NCI-H2196 treated with DMSO at 0.1 percent for 48 hours (cell line): ENCODE results near the gene GREB1.
A peak's percentile ranks its signal among the peaks of the same experiment; 100 is the strongest.
"Not testable (repeated sequence)": the region's sequence is repeated elsewhere in the genome, so short reads cannot be mapped to it uniquely, and the experiment has no call there.

ENCODE experiments used
- DNase-seq: peaks from one replicate; lab custom pipeline; 2025; ENCODE audit not compliant: unreplicated experiment; lab: John Stamatoyannopoulos, UW

GREB1 gene

DNA sequence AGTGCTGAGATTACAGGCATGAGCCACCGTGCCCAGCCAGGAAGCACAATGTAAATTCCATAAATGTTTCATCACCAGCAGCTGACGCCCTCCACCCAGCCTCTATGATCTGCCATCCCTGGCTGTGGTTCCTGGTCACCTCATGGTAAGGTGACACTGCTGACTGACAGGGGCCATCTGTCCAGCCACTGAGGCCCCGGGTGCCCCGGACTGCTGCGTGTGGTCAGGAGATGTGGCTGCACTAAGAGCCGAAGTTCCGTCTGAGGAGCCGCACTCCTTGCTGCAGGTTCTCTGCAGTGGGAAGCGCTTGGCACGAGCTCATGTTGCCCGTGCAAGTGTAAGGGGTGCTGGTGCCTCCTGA is 125.2 kb downstream of the GREB1 start:
- no peak for DNase-seq

DNA sequence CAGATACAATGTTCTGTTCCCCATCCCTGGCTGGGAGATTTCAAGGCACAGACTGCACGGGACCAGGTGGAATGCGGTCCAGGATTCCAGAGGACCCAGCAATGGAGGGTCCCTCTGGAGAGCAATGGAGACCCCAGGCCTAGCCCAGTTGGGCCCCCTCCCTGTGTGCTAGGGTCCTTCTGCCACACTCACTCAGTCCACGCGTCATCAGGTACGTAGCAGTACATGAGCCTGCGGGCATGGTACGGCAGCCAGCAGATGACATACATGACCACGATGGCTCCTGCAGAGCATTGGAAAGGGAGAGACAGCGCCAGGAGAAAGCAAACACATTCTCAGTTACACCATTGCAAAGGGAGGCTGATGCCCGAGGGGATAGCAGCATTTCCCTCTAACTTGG is 126.0 kb downstream of the GREB1 start:
- no peak for DNase-seq

DNA sequence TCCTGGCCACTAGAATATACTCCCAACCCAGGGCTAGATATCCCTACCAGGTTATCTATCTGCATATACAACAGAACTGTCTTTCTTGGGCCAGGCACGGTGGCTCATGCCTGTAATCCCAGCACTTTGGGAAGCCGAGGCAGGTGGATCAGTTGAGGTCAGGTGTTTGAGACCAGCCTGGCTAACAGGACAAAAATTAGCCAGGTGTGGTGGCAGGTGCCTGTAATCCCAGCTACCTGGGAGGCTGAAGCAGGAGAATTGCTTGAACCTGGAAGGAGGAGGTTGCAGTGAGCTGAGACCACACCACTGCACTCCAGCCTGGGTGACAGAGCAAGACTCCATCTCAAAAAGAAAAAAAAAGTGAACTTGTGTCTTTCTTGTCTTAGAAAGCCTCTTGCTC is 126.6 kb downstream of the GREB1 start:
- DNase-seq, result not testable (repeated sequence)

DNA sequence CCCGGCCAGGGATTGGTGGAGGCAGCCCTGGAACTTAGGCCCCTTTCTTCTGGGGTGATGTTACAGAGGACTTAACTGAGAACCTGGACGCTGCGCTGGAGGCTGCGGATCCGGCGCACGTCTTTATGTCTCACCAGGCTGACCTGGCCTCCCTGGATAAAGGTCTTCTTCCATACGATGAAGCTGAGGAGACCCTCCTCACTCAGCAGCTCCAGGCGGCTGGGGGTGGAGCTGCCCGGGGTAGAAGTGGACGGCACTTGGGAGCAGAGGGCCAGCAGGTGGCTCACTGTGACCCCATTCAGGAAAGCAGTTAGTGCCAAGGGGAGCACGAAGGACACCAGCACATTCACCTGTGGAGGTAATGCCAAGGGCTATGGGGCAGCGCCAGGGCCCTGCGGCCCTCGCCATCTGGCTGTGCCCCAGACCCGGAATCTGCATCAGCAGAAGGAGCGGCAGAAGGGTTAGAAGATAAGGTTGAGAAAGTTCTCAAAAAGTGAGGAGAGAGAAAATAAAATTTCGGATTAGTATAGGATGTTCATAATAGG is 128.1 kb downstream of the GREB1 start:
- DNase-seq, result no peak

DNA sequence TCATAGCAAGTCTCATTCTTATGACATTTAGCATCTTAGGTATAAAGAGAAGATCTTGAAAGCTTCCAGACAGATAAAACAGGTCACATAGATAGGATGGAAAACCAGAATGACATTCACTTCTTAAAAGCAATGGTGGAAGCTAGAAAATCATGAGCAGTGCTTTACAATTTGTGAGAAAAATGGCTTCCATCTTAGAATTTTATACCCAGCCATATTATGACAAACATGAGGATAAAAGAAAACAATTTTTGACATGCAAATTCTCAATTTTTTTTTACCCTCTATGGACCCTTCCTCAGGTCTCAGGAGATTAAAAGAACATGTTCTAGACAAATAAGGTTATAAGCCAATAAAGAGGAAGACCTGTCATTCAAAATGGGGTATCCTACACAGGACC is 129.0 kb downstream of the GREB1 start:
- no peak for DNase-seq

DNA sequence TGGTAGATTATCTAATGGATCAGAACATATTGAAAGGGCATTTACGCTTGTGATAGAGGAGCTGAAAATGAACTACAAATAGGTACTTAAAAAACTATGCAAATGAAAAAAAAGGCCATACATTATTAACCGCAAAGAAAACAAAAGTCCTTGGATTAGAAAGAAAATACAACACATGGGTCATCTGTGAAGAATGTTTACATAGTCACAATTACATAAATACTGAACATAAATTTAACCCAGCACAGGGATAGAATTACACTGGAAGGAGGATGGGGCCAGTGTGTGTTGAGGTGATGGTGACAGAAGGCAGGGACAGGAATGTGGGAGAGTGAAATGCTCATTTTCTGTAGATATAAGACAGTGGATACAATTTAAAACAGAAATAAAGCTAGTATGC is 129.6 kb downstream of the GREB1 start:
- DNase-seq, result no peak

DNA sequence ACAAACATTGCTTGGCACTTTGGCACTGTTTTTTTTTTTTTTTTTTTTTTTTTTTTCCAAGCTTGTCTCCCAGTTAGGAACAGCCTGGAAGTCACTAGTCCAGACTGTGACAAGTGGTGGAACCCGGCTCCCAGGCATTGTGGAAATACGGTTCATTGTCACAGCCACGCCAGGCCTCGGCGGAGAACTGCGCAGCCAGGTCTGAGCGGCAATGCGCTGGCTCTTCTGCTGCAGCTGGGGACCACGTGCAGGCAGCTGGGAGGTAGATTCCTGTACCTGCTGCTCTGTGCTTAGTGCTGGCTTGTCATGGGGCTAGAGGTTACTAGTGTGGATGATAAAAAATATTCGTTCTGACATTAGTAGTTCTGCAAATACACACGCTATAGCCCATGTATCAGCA is 131.2 kb downstream of the GREB1 start:
- no peak for DNase-seq

DNA sequence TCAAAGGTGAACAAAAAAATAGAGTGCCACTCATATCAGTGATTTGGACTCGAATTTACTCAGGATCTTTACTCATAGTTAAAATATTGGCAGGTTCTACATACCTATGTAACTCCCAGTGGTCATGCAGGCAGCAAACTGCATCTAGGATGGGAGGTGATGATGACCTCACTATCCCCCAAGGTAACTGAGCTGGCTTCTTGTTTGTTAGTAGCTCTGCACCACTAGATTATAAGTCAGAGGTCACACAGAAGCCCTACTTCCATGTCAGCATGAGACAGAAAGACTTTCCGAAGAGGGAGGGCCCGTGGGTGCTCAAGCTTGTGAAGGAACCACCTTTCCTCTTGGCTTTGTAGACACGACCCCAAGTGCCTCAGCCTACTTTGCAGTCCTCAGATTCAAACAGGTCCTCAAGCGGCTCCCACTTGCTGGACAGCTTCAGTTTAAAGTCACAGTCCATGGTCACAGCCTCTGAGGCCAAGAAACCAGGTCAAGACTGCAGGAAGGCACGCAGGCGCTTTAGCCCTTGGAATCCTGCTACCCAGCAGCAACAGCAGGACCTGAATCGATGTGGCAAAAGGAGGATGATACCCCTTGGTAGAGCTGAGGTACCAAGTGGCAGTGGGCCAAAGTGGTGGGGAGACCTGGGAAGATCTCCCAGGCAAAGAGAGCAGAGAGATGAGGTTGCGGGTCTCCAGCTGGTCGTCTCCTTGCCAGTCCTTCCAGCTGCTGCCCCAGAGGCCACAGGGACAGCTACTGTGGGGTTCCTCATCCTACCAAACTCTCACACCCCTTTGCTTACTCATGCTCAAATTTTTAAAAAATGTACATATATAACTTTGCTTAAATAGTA is 131.9 kb downstream of the GREB1 start:
- DNase-seq, result no peak

DNA sequence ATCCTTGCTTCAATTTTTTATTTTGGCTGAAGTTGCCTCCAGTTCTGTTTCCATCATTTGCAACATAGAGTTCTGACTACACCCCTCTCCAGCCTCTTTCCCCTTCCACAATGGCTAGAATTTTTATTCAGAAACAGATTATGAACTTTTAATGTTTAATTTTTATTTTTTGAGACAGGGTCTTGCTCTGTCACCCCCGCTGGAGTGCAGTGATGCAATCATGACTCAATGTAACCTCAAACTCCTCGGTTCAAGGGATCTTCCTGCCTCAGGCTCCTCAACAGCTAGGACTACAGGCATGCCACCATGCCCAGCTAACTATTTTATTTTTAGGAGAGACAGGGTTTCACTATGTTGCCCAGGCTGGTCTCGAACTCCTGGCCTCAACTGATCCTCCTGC is 133.3 kb downstream of the GREB1 start:
- no peak for DNase-seq

DNA sequence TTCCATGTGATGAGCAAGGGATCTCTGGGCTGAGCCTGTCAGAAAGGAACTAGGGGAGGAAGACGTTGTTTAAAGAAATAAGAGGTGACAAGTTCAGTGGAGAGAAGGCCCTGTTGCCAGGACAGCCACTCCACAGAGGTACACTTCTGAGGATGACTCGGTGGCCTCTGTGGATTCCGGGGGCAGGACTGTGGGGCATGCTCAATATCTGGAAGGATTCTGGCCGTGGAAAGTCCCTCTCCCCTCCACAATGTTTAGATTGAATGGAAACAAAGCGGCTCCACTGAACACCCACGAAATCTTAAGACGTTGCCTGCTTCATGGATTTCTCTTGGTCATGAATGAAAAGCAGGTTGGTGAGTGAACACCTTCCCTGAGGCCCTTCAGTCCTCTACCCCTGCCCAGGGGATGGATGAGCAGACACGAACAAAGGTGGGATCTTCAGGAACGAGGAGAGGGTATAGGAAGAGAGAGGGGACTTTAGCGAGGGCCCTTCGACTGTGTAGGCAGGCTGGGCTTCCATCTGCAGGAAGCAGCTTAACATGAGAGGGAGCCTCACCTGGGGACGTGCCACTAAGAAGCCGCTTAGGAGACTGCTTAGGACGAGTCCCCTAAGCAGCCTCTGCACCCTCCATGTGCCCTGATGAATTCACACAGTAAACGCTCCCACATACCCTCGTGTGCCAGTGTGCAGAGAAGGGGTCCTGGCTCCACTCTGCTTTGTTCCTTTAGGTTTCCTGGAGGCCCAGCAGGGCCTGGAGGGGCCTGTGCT is 134.2 kb downstream of the GREB1 start:
- no peak for DNase-seq

DNA sequence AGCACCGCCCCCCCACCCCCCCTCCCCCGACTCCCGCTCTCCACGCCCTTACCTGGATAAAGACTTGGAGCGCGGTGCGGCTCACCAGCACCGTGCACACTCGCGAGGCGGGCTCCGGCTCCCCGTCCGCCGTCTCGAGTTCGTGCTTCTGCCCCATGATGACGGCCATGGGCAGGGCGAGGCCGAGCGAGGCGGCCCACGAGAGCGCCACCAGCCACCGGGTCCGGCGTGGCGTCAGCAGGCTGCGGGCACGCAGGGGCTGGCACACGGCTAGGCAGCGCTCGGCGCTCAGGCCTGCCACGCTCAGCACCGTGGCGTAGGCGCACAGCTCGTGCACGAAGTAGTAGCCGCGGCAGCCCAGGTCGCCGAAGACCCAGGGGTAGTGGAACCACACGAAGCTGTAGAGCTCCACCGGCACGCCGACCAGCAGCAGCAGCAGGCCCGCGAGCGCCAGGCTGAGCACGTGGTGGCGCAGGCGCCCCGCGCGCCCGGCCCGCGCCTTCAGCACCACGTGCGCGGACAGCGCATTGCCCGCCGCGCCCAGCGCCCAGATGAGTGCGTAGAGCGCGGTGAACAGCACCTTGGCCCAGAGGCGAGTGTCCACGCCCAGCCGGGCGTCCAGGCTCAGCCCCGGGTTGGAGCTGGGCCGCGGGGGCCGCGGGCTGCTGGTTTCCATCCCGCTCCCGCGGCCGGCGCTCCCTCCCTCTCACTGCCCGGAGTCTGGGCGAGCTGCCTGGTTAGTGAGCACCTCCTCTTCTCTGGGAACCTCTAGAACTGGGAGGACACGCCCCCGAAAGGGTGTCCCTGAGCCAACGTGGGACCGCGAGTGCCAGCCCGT is 135.8 kb downstream of the GREB1 start, which contains the start of gene NTSR2:
NTSR2 (minus strand) TSS at position 742 of the 838 bp plus-strand sequence; CDS start at position 676, 66 bp downstream.
- DNase-seq, result no peak

DNA sequence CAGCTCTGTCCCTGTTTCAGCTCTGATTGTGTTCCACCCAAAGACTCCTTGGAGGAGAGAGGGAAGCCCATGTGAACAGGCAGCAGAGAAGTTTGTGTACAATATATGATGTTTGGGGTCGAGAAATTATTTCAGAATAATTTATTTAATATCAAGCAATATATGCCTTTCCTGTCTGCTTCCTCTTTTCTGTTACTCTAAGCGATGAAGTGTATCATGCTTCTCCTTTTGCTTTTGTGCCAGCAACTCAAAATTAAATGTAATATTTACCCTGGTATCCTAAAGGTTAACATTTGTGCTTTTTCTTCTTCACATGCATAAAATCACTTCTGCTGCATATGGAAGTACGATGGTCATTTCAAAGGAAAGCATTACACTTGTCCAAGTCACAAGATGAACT is 138.6 kb downstream of the GREB1 start:
- DNase-seq, result no peak

DNA sequence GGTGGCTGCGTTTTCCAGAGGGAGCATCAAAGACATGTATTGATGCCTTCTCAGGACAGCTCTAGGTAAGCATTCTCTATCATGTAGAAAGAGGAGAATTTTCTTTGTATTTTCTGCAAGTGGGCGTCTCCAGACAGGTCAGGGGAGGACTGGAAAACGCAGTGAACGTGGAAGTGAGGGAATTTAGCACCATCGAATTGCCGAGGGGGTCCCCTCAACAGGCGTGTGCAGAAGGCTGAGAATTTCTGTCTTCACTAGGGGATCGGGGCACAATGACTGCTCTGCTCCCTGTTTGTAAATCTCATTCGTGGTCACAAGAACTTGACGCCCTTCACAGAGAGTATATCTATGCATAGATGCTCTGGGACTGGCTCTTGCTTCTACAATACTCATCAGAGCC is 141.1 kb downstream of the GREB1 start:
- DNase-seq, result no peak

DNA sequence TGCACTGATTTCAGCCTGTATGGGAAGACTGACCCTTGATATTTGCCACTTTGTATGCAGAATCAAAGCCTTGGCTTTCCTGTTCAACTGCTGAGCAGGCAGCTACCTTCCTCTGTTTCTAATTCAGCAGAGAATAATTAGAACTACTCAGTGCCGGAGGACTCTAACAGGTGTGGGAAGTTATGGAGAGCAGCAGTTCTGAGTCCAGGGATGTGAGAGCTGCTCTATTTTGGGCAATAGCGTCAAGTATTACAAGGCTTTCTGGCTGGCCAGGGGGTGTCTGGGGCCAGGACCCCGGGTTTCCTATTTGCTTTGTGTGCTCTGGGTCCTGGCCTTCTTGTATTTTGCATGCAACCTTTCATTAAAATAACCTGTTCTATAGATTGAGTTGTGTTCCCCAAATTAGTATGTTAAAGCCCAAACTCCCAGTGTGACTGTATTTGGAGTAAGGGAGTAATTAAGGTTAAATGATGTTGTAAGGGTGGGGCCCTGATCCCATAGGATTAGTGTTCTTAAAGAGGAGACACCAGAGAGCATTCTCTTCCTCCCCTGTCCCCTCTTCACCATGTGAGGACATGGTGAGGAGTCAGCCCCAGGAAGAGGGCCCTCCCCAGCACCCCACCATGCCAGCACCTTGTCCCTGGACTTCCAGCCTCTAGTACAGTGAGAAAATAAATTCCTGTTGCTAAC is 141.7 kb downstream of the GREB1 start:
- DNase-seq, result no peak

DNA sequence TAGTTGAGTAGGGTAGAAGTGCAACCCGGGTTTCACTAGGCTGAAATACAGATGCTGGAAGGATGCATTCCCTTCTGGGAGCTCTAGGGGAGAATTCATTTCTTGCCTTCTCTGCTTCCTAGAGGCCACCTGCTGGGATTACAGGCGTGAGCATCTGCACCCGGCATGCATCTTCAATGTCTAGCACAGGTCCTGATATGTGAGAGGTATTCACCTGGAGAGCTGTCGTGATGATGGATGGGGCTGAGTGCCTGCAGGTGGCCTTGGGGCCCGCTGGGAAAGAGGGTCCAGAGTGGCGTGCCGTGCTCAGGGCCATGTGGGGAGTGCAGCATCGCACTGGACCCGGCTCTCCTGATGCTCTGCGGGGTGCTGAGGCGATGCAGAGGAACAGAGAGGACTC is 142.8 kb downstream of the GREB1 start:
- DNase-seq, result peak; percentile 68

DNA sequence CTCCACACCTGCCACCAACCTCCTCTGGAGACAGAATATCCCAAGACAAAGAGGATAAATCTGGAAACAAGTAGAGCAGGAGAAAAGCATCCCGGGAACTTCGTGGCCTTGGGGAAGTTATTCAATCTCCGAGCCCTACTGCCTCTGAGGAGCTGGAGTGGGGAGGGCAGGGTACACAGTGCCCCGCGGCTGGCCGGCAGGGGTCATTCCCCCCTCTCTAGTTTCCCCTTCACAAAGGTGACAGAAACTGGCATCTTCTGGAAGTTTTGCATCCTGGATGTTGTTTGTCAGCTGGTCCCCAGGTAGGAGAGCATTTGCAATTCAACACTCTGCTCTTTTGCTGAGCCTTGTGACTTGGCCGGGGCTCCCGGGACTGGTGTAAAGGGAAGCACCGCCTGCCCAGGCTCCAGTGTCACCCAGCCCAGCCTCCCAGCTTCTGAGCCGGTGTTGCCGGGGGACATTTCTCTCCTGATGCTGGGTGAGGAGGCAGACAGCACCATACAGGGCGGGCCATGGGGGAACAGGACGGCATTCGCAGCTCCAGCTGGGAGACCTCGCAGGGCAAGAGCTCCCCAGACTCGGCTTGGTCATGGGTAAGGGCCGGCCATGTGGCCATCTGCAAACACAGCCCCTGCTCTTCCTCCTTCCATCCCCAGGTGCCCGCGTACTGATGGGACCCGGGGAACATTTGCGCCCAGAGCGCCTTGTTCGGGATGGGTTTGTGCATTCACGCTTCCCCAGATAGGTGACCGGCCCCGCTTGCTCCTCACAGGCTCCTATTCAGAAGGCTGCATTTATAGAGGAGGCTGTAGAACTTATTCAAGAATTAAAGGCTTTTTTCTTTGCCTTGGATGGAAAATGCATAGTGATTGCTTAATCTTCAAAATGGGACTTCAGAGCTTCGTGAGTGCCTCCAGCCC is 143.6 kb downstream of the GREB1 start:
- DNase-seq, result no peak

DNA sequence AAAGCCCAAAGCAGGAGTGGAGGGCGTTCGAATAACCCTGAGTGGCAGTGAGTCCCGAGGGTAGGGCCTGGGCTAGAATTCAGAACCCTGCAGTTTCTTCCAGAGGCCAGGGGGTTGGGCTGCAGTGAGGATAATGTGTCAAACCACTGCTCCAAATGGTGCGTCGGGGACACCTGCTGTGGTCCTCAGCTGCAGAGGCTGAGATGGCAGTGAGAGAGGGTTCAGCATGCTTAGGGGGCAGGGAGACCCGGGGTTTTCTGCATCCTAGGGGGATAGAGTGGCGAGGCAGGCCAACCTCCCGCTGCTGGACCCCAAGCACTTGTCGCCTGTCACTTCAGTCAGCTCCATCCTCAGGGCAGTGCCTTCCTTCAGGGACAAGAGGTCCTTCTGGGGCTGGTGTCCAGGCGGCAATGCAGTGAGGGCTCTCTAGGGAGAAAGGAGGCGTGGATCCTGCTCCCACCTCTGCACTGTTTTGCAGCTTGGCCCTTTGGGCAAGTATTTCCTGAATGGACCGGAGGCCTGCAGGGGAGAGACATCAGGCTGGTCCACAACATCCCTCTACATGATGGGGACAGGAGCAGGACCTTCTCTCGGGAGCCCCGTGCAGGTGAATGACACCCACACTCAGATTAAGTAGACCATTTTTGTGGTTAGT is 144.6 kb downstream of the GREB1 start:
- DNase-seq, result no peak

DNA sequence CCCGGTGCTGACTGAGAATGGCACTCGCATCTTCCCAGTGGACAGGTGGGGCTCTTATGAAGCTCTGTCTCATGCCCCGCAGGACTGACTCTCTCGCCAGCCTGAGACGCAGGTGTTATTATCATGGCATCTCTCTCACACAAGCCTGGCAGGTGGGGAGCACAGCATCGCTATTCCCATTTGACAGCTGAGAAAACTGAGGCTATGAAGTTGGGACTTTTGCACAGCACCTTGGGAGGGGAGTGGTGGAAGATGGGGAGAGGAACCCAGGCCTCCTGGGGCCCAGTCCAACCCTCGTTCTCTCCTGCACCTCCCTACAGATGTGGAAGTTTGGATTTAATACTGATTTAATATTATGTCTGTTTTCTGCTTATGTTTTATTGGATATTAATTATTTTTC is 145.2 kb downstream of the GREB1 start:
- DNase-seq, result no peak
